EL (cell line): ENCODE results near the gene SKA3.
A peak's percentile ranks its signal among the peaks of the same experiment; 100 is the strongest.
"Not testable (repeated sequence)": the region's sequence is repeated elsewhere in the genome, so short reads cannot be mapped to it uniquely, and the experiment has no call there.

Experiments
- DNase-seq: peaks from one replicate; pipeline ENCODE4 v3.0.0-alpha.2; 2016

Gene SKA3

DNA sequence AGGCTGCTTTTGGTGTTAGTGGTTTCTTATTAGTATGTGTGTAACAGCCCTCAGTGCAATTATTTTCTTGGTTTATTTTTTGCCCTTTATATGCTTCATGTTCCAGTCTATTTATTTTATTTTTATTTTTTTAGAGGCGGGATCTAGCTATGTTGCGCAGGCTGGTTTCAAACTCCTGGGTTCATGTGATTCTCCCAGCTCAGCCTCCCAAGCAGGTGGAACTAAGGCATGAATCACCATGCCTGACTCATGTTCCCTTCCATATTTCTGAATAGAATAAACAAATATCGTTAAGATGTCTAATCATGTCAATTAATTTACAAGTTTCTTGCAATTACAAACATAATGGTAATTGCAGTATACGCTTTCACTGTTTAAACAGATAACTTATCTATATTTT is 11.7 kb downstream of the SKA3 start:
- peak; percentile 15 for DNase-seq

DNA sequence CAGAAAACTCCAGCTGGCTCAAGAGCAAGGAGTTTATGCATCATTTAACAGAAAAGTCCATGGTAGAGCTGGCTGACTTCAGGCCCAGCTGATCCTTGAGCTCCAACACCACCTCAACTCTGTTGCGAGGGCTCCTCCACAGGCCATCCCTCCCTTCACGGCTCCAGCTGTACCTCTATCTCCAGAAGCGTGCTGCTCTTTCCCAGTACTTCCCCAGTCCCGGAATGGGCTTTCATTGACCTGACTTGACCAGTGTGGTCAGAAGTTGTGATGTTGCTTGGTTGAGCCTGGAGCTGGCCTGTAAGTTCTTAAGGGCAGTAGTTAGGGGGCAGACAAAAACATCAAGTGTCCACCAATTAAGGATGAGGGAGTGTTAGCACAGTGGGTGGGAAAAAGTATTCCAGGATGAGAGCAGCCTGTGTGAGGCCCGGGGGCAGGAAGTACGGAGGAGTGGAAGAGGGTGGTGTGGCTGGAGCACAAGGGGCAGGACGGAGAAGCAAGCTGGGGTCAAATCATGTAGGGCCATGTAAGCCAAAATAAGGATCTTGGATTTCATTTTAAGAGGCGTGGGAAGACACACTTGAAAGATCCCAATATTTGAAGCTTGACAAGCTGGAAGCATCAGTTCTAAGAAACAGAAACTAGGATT is 24.0 kb downstream of the SKA3 start:
- no peak for DNase-seq

DNA sequence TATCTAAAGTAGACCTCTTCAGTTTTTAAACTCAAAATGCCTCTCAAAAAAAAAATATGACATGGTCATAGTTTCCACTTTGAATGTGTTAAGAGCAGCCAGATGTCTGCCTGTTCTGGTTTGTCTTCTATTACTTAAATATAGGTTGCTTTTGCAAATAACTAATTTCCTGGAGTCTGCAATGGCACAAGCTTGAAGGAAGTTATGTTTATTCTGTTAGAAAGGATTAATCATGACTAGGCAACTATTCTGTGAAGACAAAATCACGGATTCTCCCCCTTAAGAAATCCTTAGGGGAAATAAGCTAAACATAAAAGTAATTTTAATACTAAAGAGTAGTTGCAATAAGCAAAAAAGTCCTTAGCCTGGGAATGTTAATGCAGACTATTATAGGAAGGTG is 26.3 kb downstream of the SKA3 start:
- DNase-seq, result no peak

DNA sequence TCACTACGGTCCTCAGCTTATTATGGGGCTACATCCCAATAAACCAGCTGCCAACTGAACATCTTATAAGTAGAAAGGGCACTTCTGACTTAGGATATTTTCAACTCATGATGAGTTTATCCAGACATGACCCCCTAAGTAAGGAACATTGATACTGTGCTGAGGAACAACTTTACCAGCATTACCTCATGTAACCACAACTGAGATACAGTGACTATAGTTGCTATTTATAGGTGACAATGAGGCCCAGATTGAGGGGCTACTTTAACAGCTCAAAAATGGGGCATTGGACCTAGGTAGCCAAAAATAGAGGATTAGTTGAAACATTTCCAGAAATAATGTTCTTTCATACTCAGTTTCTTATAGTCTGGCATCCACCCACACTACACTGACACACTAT is 26.8 kb downstream of the SKA3 start:
- no peak for DNase-seq

DNA sequence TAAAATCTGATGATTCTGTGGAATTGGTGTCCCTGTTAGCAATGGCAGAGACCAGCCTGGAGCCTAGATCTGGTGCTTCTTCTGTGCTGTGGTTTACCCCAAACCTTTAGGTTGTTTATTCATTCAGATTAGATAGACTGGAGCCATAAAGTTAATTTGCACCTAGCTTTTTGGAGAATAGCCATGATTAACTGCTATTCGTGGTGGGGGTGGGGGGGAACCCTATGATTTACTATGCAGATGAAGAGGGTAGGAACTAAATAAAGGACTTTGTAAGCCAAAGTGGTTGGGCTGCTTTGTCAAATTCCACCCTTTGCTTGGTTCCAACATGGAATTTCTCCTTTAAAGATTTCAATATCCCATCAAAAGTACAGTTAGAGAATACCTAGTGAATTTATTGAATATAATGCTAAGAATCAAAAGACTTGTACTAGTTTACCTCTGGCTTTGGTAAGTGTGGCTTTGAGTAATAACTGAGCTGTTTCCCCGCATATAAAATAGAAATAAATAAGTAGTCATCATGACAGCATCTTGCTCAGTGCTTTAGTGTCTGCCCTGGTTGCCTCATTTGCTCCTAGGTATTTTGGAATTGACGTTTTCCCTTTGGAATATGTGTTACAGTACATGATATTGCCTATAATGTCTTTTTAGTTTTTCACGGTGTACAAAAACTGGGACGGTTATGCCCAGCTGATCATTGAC is 27.6 kb downstream of the SKA3 start:
- no peak for DNase-seq

DNA sequence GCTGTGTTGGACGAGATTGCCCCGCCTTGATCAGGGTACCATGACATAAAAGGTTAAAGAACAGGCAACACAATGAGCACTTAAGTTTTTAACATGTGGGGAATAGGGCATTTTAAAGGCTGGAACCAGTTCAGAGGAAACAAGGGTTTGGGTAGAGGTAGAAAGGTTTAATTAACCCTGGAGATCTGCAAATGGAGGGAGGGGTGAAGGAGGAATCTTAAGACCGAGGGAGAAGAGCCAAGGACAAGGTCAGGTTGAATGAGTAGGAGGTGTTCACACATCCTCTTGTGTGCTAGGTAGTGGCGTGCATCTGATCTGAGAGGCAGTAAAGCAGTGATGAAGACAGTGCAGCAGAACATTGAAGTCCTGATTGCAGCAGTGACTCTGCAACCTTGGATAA is 28.5 kb downstream of the SKA3 start:
- no peak for DNase-seq

DNA sequence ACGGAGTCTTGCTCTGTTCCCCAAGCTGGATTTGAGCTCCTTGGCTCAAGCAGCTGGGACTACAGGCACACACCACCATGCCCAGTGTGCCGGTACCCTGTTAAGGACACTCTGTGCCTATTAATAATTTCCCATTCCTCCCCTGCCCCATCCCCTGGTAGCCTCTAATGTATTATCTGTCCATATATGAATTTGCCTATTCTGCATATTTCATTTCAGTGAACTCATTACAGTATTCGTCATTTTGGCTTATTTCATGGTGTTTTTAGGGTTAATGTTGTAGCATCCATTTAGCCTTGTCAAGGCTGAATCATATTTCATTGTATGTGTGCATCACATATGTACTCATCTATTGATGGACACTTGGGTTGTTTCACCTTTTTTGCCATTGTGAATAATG is 33.6 kb downstream of the SKA3 start:
- DNase-seq, result no peak

DNA sequence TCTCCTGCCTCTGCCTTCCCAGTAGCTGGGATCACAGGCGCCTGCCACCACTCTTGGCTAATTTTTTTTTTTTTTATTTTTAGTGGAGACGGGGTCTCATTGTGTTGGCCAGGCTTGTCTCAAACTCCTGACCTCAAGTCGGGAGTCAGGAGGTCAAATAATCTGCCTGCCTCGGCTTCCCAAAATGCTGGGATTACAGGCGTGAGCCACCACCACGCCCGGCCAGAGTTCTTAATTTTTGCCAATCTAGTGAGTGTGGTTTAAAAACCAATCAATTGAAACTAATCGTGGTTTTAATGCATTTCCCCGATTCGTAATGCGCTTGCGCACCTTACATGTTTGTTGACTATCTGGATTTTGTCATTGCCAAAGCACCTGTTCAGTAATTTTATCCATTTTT is 37.0 kb downstream of the SKA3 start:
- no peak for DNase-seq

DNA sequence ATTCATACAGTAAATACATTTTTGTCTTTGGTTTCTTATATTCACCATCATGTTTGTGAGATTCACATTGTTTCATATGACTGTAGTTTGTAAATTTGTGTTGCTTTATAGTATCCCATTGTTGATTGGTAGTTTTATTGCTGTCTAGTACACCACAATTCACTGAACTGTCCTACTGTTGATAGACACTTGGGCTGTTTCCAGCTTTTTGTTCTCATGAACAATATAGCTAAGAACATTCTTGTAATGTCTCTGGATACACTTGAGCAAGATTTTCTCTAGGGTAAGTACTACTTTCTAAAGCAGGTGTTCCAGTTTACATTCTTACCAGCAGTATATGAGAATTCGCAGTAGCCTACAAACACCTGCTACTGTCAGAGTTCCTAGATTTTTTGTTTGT is 37.8 kb downstream of the SKA3 start:
- no peak for DNase-seq

DNA sequence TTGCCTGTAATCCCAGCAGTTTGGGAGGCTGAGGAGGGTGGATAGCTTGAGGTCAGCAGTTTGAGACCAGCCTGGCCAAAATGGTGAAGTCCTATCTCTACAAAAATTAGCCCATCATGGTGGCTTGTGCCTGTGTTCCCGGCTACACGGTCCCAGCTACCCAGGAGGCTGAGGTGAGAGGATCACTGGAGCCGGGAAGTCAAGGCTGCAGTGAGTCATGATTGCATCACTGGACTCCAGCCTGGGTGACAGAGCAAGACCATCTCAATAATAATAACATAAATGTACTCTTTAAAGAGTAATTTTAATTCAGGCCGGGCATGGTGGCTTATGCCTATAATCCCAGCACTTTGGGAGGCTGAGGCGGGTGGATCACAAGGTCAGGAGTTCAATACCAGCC is 38.7 kb downstream of the SKA3 start:
- peak; percentile 72 for DNase-seq

DNA sequence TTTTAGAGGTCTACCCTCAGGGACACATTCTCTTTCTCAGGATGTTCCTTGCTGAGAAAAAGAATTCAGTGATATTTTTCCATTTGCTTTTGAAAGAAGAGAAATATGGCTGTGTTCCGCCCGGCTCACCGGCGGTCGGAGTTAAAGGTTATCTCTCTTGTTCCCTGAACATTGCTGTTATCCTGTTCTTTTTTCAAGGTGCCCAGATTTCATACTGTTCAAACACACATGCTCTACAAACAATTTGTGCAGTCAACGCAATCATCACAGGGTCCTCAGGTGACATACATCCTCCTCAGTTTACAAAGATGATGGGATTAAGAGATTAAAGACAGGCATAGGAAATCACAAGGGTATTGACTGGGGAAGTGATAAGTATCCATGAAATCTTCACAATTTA is 40.5 kb downstream of the SKA3 start:
- not testable (repeated sequence) for DNase-seq

DNA sequence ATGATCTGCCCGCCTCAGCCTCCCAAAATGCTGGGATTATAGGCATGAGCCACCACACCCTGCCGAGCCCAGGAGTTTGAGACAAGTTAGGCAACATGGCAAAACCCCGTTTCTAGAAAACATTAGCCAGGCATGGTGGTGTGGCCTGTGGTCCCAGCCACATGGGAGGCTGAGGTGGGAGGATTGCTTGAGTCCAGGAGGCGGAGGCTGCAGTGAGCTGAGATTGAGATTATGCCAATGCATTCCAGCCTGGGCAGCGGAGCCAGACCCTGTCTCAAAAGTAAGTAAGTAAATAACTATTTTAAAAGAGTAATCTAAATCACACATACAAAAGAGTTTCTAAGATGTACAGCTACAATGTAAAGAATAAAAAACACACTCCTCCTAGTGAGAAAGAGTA is 41.9 kb downstream of the SKA3 start:
- no peak for DNase-seq

DNA sequence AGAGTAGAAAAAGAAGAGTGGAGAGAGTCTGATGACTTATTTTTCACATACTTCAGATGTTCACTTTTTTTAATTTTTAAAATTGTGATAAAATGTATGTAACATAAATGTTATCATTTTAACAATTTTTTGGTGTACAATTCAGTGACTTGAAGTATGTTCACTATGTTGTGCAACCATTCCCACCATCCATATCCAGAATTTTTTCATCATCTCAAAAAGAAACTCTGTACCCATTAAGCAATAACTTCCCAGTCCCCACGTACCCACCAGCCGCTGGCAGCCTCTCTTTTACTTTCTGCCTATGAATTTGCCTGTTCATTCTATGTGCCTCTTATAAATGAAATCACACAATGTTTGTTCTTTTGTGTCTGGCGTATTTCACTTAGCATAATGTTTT is 43.3 kb downstream of the SKA3 start:
- DNase-seq, result no peak

DNA sequence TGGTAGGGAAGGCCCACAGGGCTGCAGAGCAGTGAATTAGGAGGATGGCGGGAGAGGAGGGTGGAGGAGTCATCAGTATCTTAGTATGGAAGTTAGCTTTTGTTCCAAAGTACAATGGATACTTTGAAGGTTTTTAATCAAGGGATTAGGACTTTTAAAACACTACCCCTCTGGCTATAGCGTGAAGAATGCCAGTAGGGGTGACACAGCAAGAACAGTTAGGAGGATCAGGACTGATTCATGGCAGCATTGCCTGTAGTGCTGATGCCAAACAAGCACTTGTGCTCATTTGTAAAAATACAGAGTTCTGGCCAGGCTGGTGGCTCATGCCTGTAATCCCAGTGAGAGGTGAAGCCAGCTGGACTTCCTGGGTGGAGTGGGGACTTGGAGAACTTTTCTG is 46.2 kb downstream of the SKA3 start:
- no peak for DNase-seq

DNA sequence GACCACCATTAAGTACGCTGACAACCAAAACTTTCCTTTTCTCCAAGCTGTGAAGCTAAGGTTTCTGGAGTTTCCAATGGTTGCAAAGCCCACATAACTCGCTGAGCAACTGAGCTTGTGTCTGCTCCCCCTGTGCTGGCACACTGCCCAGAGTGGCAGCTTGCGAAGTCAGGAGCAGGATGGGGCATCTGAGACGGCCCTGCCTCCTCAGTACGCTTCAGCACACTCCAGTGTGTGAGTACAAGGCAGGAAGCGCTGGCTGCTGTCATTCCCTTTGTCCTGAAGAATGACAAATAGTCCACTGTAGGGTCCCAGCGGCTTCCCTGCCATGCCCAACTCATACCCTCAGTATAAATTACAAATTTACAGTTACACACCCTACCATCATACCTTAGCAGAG is 51.5 kb downstream of the SKA3 start:
- DNase-seq, result peak; percentile 59

DNA sequence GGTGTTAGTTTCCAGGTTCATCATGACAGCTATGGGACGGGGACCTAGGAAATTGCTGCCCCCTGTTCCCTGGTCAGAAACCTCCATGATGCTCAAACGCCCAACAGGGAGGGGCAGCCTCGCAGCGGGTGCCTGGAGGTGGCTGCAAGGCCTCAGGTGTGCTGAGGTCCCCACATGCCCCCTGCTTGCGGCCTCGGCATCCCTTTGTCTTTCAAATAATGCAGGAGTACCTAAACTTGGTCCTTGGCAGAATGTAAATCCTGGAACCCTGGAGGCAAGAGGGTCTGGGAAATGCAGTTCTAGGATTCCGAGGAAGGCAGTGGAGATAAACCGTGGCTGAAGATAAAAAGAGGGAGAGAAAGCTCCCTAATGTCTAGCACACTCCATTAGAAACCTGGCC is 52.4 kb downstream of the SKA3 start:
- DNase-seq, result no peak

DNA sequence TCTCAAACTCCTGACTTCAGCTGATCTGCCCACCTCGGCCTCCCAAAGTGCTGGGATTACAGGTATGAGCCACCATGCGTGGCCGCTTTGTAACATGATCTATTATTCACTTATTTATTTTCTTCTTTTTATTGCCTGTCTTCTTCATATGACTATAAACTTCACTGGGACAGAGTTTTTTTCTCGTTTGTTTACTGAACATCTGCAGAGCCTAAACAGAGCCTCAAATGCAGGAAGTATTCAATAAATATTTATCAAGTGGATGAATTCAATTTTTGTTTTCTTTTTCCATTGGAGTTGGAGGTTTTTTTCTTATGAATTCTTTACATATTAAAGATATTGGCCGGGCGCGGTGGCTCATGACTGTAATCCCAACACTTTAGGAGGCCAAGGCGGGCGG is 54.7 kb downstream of the SKA3 start:
- no peak for DNase-seq

DNA sequence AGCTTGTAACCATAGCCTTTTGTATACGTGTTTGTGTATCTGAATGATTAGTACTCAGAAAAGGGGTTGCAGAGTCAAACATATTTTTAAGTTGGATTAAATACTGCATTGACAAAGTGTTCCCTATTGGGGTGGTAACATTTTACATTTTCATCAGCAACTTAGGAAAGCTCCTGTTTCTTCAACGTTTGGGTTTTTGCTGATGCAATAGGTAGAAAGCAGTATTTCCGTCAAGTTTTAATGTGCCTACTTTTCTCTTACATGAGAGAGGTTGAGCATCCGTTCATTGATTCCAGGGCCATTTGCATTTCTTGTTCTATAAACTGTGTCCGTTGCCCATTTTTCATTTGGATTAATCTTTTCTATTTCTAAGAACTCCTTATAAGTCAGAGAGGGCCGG is 56.2 kb downstream of the SKA3 start:
- no peak for DNase-seq

DNA sequence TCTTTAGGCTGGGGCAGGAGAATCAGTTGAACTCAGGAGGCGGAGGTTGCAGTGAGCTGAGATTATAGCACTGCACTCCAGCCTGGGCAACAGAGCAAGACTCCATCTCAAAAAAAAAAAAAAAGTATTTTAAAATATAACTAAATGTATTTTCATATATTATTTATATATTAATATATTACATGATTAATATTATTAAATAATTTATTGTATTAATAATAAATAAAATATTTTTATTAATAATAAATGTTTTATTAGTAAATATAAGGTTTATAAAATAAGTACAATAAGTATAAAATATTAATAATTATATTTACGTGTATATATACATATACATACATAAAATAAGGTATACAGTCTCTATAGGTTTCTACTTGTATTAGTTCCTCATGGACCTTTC is 56.8 kb downstream of the SKA3 start:
- no peak for DNase-seq

DNA sequence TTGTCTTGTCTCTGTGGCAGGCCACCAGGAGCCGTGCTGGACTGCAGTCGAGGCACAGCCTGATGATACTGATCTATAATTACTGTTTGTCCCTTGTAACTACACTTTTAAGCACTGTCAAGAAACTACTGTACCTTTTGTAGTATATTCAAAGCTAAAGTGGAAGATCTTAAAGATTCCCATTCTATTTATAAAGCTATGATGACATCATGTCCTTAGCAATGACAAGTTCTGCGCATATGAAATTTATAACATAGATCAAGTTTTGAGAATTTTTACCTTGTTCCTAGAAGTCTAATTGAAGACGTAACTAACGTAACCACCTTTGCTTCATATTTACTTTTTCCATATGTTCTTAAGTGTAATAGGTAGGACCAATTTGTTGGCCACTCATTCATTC is 58.2 kb downstream of the SKA3 start:
- DNase-seq, result no peak

DNA sequence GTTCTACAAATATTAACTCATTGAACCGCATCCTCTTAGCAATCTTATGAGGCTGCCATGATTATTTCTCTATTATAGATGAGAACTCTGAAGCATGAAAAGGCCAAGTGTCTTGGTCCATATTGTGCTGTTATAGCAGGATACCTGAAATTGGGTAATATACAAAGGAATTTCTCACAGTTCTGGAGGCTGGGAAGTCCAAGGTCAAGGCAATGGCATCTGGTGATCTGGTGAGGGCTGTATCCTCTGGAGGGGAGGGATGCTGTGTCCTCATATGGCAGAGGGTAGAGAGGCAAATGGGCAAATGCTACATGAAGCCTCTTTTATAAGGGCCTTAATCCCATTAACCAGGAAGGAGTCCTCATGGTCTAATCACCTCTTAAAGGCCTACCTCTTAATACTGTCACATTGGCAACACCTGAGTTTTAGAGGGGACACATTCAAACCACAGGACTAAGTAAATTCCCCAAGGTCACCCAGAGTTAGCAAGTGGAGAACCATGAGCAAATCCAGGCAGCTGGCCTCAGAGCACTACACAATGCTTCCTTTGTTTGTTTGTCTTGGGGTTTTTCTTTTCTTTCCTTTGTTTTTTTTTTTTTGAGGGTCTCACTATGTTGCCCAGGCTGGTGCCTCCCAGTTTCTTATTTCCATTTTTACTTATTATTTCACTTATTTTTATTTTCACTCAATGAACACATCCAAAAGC is 59.1 kb downstream of the SKA3 start:
- DNase-seq, result no peak

DNA sequence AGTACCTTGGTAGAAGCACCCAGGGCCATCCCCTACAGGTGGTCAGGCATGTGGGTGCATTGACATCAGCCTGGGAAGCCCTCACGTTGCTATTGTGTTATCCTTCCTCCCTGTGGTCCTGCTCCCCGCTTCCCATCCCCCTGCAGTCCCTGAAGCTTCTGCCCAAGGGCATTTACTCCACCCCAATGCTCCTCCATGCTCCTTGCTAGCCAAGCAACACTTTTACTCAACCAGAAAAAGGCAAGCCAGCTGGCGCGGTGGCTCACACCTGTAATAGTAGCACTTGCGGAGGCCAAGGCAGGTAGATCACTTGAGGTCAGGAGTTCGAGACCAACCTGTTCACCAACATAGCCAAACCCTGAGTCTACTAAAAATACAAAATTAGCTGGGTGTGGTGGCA is 60.2 kb downstream of the SKA3 start:
- DNase-seq, result no peak

DNA sequence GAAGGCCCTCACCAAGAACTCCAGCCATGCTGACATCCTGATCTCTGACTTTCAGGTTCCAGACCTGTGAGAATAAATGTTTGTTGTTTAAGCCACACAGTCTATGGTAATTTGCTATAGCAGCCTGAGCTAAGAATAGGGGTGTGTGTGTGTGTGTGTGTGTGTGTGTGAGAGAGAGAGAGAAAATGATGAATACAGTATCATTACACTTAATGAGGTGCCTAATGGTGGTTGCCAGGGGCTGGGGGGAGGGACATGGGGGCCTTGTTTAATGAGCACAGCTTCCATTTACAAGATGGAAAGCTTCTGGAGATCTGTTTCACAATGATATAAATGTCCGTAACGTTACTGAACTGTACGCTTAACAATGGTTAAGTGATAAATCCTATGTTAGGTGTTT is 61.1 kb downstream of the SKA3 start:
- DNase-seq, result no peak

DNA sequence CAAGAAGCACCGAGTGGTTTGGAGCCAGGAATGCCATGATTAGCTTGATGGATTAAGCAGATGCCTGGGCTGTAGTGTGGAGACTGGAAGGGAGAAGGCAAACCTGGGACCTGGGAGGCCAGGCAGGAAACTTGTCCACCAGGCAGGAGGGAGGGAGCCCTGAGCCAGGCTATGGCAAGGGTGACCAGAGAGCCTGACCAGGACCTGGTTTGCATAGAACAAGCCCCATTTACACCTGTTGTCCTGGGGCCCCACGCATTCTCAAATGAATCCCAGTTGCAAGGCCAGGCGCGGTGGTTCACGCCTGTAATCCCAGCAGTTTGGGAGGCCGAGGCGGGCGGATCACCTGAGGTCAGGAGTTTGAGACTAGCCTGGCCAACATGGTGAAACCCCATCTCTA is 64.8 kb downstream of the SKA3 start:
- no peak for DNase-seq

DNA sequence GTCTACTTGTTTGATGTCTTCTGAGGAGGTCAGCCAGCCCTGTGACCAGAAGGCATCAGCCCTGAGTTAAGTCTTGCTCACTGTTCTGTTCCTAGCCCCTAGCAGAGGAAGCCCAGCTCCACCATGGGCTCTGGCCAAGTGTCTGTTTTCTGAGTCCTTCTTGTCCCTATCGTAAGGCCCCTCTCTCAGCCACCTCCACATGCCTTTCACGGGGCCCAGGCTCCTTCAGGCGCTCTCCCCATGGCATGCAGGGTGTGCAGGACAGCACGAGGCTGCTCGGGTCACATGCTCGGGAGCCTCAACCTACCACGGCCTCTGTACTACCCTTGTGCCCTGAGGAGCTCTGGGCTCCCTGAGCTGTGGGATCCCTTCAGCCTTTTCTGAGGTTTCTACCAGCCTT is 67.2 kb downstream of the SKA3 start:
- no peak for DNase-seq
